ENCODE measurements around the gene STAT1.

- TF ChIP-seq POLR2A (IDR thresholded peaks at IDR 0.05) (no peak), POLR2AphosphoS5 (IDR thresholded peaks at IDR 0.05) (no peak)
- TF ChIP-seq, protein P1, sequence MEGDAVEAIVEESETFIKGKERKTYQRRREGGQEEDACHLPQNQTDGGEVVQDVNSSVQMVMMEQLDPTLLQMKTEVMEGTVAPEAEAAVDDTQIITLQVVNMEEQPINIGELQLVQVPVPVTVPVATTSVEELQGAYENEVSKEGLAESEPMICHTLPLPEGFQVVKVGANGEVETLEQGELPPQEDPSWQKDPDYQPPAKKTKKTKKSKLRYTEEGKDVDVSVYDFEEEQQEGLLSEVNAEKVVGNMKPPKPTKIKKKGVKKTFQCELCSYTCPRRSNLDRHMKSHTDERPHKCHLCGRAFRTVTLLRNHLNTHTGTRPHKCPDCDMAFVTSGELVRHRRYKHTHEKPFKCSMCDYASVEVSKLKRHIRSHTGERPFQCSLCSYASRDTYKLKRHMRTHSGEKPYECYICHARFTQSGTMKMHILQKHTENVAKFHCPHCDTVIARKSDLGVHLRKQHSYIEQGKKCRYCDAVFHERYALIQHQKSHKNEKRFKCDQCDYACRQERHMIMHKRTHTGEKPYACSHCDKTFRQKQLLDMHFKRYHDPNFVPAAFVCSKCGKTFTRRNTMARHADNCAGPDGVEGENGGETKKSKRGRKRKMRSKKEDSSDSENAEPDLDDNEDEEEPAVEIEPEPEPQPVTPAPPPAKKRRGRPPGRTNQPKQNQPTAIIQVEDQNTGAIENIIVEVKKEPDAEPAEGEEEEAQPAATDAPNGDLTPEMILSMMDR (IDR thresholded peaks at IDR 0.05): no peak
Measured at GRCh38 chr2:190965580-190966222, 48.3 kb downstream of the STAT1 start.
